ENCODE results near the gene TMEM135.

GRCh38 chr11:87143641-87144040, 105.9 kb downstream of the TMEM135 start:
- TF ChIP-seq CTCF (IDR thresholded peaks at IDR 0.05; ENCODE audit: low read depth, low read length, poor library complexity, severe bottlenecking) (no peak), EZH2phosphoT487 (IDR thresholded peaks at IDR 0.05; ENCODE audit: borderline replicate concordance, low read length) (no peak)
